Esophagus (tissue), 2 donors: Measurements from ENCODE around the gene FAM53B. TPM values are rescaled to one million over a fixed set of nuclear protein-coding genes. Genes with fewer than 3 reads are reported as not detected.
A peak's percentile ranks its signal among the peaks of the same experiment; 100 is the strongest.

Experiments used
- H3K27ac ChIP-seq, 2 donors: one replicate each; pipeline ENCODE4 v1.5.1; 2013; ENCODE audit warnings: low read depth in 2 of 2, mild to moderate bottlenecking in 2 of 2, inconsistent platforms in 1 of 2, low read length in 1 of 2, moderate library complexity in 1 of 2
- H3K27me3 ChIP-seq, 2 donors: one replicate each; pipeline ENCODE4 v1.6.1; 2013; ENCODE audit warnings: low read length in 2 of 2, control low read depth in 1 of 2, mild to moderate bottlenecking in 1 of 2; ENCODE audit not compliant: insufficient read depth in 2 of 2, control insufficient read depth in 1 of 2
- H3K36me3 ChIP-seq, 2 donors: one replicate each; pipeline ENCODE4 v1.6.1; 2013; ENCODE audit warnings: low read length in 1 of 2; ENCODE audit not compliant: control insufficient read depth in 2 of 2, insufficient read depth in 2 of 2
- H3K4me1 ChIP-seq, 2 donors: one replicate each; pipeline ENCODE4 v1.6.1; 2013; ENCODE audit warnings: low read length in 1 of 2; ENCODE audit not compliant: control insufficient read depth in 2 of 2, insufficient read depth in 2 of 2
- H3K4me3 ChIP-seq, 2 donors: one replicate each; pipeline ENCODE4 v1.5.1; 2013; ENCODE audit warnings: low read length in 2 of 2, mild to moderate bottlenecking in 2 of 2, low read depth in 1 of 2, moderate library complexity in 1 of 2
- H3K9me3 ChIP-seq, 2 donors: one replicate each; pipeline ENCODE4 v1.6.1; 2013; ENCODE audit warnings: mild to moderate bottlenecking in 2 of 2, low read depth in 1 of 2, low read length in 1 of 2, moderate library complexity in 1 of 2; ENCODE audit not compliant: control insufficient read depth in 2 of 2, insufficient read depth in 1 of 2
- WGBS, 2 donors: extraction: QIAGEN DNeasy Blood & Tissue Kit; methylation state at CpG; one replicate each; pipeline ENCODE4 v1.1.7; 2013; 5-methylcytosine and 5-hydroxymethylcytosine counted together
- polyA plus RNA-seq, 2 donors: library from polyadenylated mRNA; stranded (reverse); fragments of 200-250 nt; gene quantifications; one replicate each; pipeline ENCODE4 v1.2.3, GENCODE V29; 2013
- donor health status: healthy with polysubstance abuse.
- donor health status: Bipolar disorder and iron deficiency.

FAM53B gene
- polyA plus RNA-seq, 2 donors: 9.0 to 16.8 TPM

DNA sequence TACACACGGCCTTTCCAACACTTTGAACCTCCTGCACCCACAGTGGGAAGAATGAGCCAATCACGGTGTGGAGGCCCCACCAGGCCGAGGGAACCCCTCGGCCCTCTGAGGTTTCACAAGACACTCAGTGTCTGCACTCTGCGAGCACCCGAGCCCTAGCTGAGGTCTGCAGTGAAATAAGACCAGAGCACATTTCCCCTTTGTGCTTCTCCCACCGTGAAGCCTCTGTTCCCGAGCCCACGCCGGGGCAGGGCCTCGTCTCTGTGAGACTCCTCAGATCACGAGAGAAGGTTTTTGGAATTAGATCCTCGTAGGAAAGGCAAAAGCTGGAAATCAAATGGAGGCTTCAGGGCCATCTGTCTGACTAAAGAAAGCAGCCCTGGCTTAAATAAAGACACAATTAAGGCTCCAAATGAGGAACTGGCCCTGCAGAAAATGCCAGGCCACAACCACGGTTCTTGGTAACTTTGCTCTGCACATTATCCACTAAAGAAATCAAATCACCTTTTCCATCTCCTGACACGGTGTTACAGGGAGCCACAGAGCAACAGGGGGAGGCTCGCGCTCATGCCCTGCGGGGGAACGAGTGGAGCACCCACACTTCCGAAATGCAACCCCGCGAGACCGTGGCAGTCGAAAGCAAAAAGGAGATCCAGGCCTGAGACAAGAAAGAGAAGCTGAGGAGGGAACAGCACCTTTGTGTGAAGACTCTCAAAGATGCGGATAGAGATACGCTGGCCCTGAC is 43.7 kb downstream of the FAM53B start:
- H3K4me3 ChIP-seq: no peak overlapping the region
- H3K27me3 ChIP-seq: no peaks in the 10 kb centered on the region
- peak overlapping the region; percentile 65 to 78 for H3K27ac ChIP-seq
- WGBS, 2 donors: 79 to 86% methylated on average over 26 of the region's 26 CpGs
- no peaks in the 10 kb centered on the region for H3K9me3 ChIP-seq
- peaks cover under 1 to 35% of the 10 kb centered on the region in 2 donors for H3K36me3 ChIP-seq
- H3K4me1 ChIP-seq: peaks cover 13 to 51% of the 10 kb centered on the region in 2 donors

DNA sequence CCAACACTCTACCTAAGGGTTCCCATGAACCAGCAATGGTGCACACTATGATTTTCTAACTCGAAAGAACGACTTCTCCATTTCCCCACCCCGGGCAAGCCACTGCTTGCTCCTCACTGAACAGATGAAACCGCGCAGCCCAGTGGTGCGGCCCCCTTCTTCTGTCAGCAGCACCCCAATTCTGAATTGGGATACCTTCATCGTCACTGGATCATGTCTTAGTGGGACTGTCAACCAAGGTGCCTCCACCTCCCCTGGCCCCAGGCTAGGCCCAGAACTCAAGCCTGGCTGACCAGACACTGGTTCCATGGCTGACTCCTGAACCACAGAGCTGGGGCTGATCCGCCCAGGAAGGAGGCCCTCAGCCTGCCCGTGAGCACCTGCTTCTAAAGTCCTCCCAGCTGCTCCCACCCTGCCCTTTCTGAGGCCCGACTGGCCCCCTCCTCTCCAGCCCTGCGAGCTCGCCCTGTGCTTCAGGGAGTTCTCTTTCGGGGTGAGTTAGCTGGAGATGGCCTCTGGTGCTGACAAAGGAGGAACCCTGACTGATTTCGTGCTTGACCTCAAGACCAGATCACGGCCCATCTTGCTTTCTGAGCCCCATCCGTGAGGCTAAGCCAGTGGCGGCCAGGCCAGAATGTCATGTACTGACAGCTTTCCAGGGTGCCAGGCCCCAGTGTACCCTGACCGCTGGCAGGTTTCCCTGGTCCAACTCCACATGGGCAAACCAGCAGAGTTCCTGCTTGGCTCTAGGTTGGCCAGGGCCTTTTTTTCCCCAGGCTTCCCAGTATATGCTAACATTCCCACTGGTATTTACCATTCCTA is 44.5 kb downstream of the FAM53B start:
- peaks cover 0 to 34% of the 10 kb centered on the region in 2 donors for H3K36me3 ChIP-seq
- no peak overlapping the region for H3K4me3 ChIP-seq
- WGBS, 2 donors: 85 to 86% methylated on average over 18 of the region's 18 CpGs
- H3K4me1 ChIP-seq: peaks cover 13 to 51% of the 10 kb centered on the region in 2 donors
- H3K9me3 ChIP-seq: no peaks in the 10 kb centered on the region
- no peaks in the 10 kb centered on the region for H3K27me3 ChIP-seq
- H3K27ac ChIP-seq: peak overlapping the region in 1 of 2 donors; percentile 35

DNA sequence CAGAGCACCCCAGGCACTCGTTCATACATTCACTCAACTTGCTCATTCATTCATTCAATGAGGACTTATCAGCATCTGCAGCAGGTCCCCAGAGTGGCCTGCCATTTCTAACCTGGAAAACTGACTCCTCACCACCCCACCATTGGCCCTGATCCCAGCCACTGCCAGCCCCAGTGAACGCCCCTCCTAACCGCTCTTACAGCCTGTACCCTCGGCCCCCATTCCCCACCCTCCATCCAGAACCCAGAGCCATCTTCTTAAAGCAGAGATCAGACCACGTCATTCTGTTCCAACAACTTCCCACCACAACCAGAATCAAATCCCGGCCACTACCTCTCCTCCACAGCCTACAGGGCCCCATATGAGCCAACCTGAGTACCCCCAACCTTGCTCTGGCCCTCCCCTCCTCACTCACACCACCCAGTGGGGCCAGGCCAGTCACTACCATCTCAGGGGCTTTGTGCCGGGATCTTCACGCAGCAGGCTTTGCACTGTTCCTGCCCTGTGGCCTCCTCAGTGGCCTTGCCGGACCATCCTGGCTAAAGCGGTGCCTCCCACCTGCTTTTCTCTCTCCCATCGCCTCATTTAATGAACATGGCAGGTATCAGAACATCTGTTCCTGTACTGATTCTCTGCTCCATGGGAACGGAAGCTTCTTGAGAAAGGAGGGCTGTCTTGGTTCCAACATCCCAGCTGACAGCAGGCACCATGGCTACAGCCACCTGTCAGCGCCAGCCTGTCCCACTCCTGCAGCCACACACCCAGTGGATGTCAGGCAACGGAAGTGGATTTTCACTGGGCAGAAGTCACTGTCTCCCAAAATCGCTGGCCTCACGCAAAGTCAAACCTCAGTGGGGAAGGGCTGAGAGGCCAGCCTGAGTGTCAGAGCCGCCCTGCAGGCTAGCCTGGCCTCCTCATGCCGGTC is 45.4 kb downstream of the FAM53B start:
- no peak overlapping the region for H3K4me3 ChIP-seq
- 92 to 93% methylated on average over 18 of the region's 18 CpGs for WGBS, 2 donors
- H3K36me3 ChIP-seq: peaks cover 0 to 35% of the 10 kb centered on the region in 2 donors
- H3K9me3 ChIP-seq: no peaks in the 10 kb centered on the region
- peaks cover 13 to 50% of the 10 kb centered on the region in 2 donors for H3K4me1 ChIP-seq
- no peaks in the 10 kb centered on the region for H3K27me3 ChIP-seq
- H3K27ac ChIP-seq: peak overlapping the region in 1 of 2 donors; percentile 28

DNA sequence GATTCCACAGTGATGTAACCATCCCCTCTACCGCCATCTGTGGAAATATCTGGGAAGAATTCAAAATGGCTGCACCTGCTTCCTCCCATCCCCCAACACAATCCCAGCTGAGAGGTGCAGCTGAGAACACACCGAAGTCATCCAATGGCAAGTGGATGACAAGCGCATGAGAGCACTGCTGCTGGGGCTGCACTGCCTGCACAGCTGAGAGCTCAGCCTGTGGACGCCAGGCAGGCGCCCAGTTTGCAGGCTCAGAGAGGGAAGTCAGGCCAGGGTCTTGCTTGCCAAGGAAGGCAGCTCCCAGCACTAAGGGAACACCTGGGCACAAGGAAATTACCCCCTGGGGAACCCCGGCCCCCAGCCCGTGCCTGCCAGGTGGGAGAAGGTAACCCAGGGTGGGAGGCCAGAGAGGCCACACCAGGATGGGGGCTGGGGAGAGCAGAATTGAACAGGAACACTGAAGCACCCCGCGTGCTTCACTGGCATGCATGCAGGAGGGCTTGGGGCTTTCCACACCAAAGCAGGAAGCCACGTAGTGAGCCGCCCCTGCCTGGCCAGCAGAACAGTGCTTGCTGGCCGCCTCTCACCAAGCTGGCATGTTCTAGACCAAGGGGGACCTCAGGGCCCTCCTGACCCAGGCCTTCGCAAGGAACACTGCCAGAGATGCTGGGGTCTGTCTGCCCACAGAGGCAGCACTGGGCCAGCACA is 46.2 kb downstream of the FAM53B start:
- Histone ChIP-seq H3K27ac (peak overlapping the region in 1 of 2 donors; percentile 20), H3K4me1 (peaks cover 13 to 43% of the 10 kb centered on the region in 2 donors)
- WGBS, 2 donors: 75 to 78% methylated on average over 13 of the region's 13 CpGs

DNA sequence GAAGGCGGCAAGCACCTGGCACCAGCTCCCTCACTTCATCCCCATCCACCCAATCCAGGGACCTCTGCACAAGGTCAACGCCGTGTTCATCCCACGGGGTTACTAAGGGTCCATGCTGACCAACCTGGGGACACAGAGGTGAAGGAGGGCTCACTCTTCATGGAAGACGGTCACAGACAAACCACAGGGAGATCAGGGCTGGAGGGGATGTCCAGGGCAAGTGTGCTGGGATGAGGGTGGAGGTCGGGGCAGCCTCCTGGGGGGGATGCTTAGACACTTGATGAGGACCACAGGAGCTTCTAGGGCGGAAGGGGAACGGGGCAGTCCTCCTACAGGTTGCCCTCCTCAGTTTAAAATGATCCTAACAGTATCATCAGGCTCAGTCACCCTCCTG is 46.7 kb downstream of the FAM53B start:
- H3K27ac ChIP-seq: no peak overlapping the region
- peaks cover 0 to 30% of the 10 kb centered on the region in 2 donors for H3K36me3 ChIP-seq
- no peaks in the 10 kb centered on the region for H3K27me3 ChIP-seq
- H3K9me3 ChIP-seq: no peaks in the 10 kb centered on the region
- no peak overlapping the region for H3K4me3 ChIP-seq
- H3K4me1 ChIP-seq: peaks cover 13 to 39% of the 10 kb centered on the region in 2 donors
- WGBS, 2 donors: 93 to 94% methylated on average over 8 of the region's 8 CpGs

More for the DNA sequence above, 46.2 kb downstream of the FAM53B start:
- Histone ChIP-seq H3K27me3 (no peaks in the 10 kb centered on the region), H3K36me3 (peaks cover 0 to 34% of the 10 kb centered on the region in 2 donors), H3K4me3 (no peak overlapping the region), H3K9me3 (no peaks in the 10 kb centered on the region)

DNA sequence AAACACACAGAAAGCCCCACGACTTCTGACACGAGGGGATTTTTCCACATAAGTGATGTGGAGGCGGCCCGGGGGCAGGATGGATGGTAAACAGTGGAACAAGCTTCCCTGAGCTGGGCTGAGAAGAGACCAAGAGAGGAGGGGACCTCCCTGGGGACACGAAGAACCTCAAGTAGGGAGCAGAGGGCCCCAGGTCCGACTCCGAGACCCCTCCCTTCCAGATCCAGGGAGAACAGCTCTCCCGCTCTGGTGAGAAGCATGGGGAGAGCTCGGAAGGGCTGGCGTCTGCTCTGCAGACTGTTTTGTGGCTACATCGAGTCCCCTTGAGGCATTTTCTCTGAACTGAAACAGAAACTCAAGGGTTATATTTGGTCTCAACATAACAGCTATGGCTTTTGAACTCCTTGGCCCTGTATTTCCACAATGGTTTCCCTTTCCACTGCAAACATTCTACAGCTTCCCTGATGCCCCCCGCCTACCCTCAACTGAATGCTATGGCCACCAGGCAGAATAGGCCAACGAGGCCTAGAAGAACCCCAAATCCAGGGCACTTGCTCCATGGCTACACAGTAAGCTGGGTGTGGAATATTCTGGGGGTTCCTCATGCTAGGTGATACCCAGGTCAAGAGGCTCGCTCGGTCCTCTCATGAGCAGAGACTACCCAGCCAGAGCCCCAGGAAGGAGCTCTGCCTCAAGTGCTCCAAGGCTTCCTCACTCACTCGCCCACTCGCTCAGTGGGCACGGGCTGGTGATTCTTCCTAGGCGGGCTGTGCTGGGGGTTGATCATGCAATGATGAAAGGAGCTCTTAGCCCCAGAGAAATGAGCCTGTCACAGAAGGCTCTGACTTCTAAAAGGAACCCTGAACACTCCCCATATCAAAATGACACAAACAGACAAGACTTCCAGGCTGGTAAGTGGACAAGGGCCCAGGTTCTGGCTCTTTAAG is 47.5 kb downstream of the FAM53B start:
- H3K4me3 ChIP-seq: no peak overlapping the region
- 73 to 75% methylated on average over 19 of the region's 19 CpGs for WGBS, 2 donors
- H3K9me3 ChIP-seq: no peaks in the 10 kb centered on the region
- H3K27ac ChIP-seq: peak overlapping the region; percentile 50 to 58
- H3K27me3 ChIP-seq: no peaks in the 10 kb centered on the region
- peaks cover 0 to 32% of the 10 kb centered on the region in 2 donors for H3K36me3 ChIP-seq
- H3K4me1 ChIP-seq: peaks cover 10 to 38% of the 10 kb centered on the region in 2 donors

DNA sequence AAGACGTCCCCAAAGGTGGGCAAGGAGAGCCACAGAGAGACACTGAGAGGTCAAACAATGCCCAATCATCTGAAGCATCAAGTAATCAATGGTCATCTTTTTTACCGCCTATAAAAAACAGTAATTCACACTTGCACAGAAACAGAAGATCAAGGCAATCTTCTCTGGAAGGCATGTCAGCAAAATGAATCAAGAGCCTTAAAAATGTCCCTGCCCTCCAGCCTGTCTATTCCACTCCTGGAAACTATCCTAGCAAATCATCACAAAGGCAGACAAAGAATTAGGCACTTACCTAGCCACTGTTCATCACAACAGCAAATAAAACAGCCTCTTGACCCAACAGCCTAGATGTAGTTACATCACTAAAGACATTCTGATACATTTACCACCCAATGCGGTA is 48.9 kb downstream of the FAM53B start:
- H3K27ac ChIP-seq: no peak overlapping the region
- H3K4me3 ChIP-seq: no peak overlapping the region
- H3K4me1 ChIP-seq: peaks cover 4 to 31% of the 10 kb centered on the region in 2 donors
- H3K36me3 ChIP-seq: peaks cover 0 to 35% of the 10 kb centered on the region in 2 donors
- 90 to 92% methylated on average over 3 of the region's 3 CpGs for WGBS, 2 donors
- H3K27me3 ChIP-seq: no peaks in the 10 kb centered on the region
- no peaks in the 10 kb centered on the region for H3K9me3 ChIP-seq
